RPMI7951 (cell line): Measurements from ENCODE around the gene ADD2. TPM values are rescaled to one million over a fixed set of nuclear protein-coding genes. Genes with fewer than 3 reads are reported as not detected.
"Not testable (repeated sequence)": the region's sequence is repeated elsewhere in the genome, so short reads cannot be mapped to it uniquely, and the experiment has no call there.

Experiments
- DNase-seq: peaks from one replicate; pipeline ENCODE4 v3.0.0-alpha.2; 2012; ENCODE audit warnings: low read depth
- total RNA-seq: library from RNA; depleted of rRNA; stranded (reverse); fragments of >200 nt; shearing (Covaris generic); gene quantifications from 2 replicates; pipeline ENCODE4 v1.2.3, GENCODE V29; 2014; rRNA removed

The ADD2 gene
- not detected in 2 replicates for total RNA-seq

- peak; percentile 22 for DNase-seq
Measured at GRCh38 chr2:70767699-70768589, at the start of gene ADD2. Gene ADD2, minus strand, starts transcription at chr2:70768200. Its CDS starts 61,792 bp downstream, at chr2:70706408.

- no peak for DNase-seq
Measured at GRCh38 chr2:70817284-70817954, 49.4 kb upstream of the ADD2 start.

GRCh38 chr2:70816726-70817125 is 48.7 kb upstream of the ADD2 start:
- no peak for DNase-seq

GRCh38 chr2:70808983-70809958 is 41.3 kb upstream of the ADD2 start:
- no peak for DNase-seq

GRCh38 chr2:70807828-70808118 is 39.8 kb upstream of the ADD2 start:
- no peak for DNase-seq

- no peak for DNase-seq
Measured at GRCh38 chr2:70807102-70807827, 39.3 kb upstream of the ADD2 start.

- no peak for DNase-seq
Measured at GRCh38 chr2:70806620-70807019, 38.6 kb upstream of the ADD2 start.

GRCh38 chr2:70806013-70806412 is 38.0 kb upstream of the ADD2 start:
- no peak for DNase-seq

GRCh38 chr2:70801607-70802263 is 33.7 kb upstream of the ADD2 start:
- no peak for DNase-seq

- no peak for DNase-seq
Measured at GRCh38 chr2:70799706-70800105, 31.7 kb upstream of the ADD2 start.

- not testable (repeated sequence) for DNase-seq
Measured at GRCh38 chr2:70797996-70798395, 30.0 kb upstream of the ADD2 start.

- DNase-seq, result no peak
Measured at GRCh38 chr2:70797506-70797905, 29.5 kb upstream of the ADD2 start.

- DNase-seq, result no peak
Measured at GRCh38 chr2:70796262-70796661, 28.3 kb upstream of the ADD2 start.

- DNase-seq, result no peak
Measured at GRCh38 chr2:70795164-70795995, 27.4 kb upstream of the ADD2 start.

GRCh38 chr2:70793450-70793849 is 25.4 kb upstream of the ADD2 start:
- DNase-seq, result no peak

GRCh38 chr2:70790136-70790828 is 22.3 kb upstream of the ADD2 start, which contains the start of gene FIGLA:
Gene FIGLA, minus strand, starts transcription at chr2:70790643. Its CDS starts 5 bp downstream, at chr2:70790638.
- no peak for DNase-seq

- peak; percentile 51 for DNase-seq
Measured at GRCh38 chr2:70789304-70790135, 21.5 kb upstream of the ADD2 start.
